ENCODE results near the gene CREB3. TPM values are rescaled to one million over a fixed set of nuclear protein-coding genes. Genes with fewer than 3 reads are reported as not detected.

CREB3 gene
- total and polyA plus RNA-seq, 2 of the 4 experiments (the other 2 are of a cell fraction), result 60.7 to 106 TPM

- peak overlapping the region; percentile 65 for H4K5ac ChIP-seq (ENCODE audit: low read depth, low read length)
- H2AFZ ChIP-seq (replicated peaks; ENCODE audit: low read length, poor library complexity), result peak overlapping the region; percentile 99
- H3K9me1 ChIP-seq (ENCODE audit: insufficient read depth, low read length), result peaks cover 21% of the 10 kb centered on the region
- ChIA-PET POLR2A (ENCODE audit: unreplicated experiment) (no interaction called here), CTCF (interaction anchor here (0.6 to 2.7 kb wide), 2 partner anchors 14 to 114 kb away, joined by 3 to 7 read pairs; no protein-coding TSS in a partner anchor)
- ATAC-seq (ENCODE audit: low read depth) (peak; percentile 18), DNase-seq (no peak)
- peak overlapping the region; percentile 27 for H2AK5ac ChIP-seq (ENCODE audit: low read depth, low read length)
- peak overlapping the region; percentile 95 for H4K91ac ChIP-seq (ENCODE audit: insufficient read depth, low read depth, low read length)
- BruUV-seq (replicated peaks), result no TSS peak
- H3K18ac ChIP-seq (ENCODE audit: low read depth, low read length), result no peak overlapping the region; the same call in 1 of the 2 replicates
- no CpG with 5 or more reads among the region's 19 CpGs for WGBS, 2 experiments (ENCODE audit: extremely low coverage in 2 of 2, insufficient read length in 1 of 2)
- H3K36me3 ChIP-seq (ENCODE audit: control insufficient read depth, insufficient read depth, low read length), result peaks cover 37% of the 10 kb centered on the region
- H3K79me1 ChIP-seq (ENCODE audit: low read depth in 1 of 2, low read length in 2 of 2), result peaks cover 43 to 56% of the 10 kb centered on the region in 2 experiments
- no peaks in the 10 kb centered on the region for H3K27me3 ChIP-seq (ENCODE audit: control insufficient read depth, insufficient read depth, low read length)
- H3K56ac ChIP-seq (ENCODE audit: extremely low read depth, insufficient read depth, low read length), result peak overlapping the region; percentile 47; the same call in 1 of the 2 replicates
- H3K9me3 ChIP-seq (ENCODE audit: control insufficient read depth, insufficient read depth, low read length), result no peaks in the 10 kb centered on the region
- H3K23ac ChIP-seq (ENCODE audit: low read depth, low read length), result peak overlapping the region; percentile 73
- peak overlapping the region; percentile 98 for H3K4me2 ChIP-seq (ENCODE audit: low read depth, low read length)
- no peak overlapping the region for H2BK20ac ChIP-seq (ENCODE audit: low read depth, low read length)
- H3K27ac ChIP-seq (ENCODE audit: insufficient read depth, low read length), result peak overlapping the region; percentile 94
- in situ Hi-C loops (cut with MboI; ENCODE audit: low sequenced_read_pairs), result no loop called here
- dilution Hi-C loops (cut with HindIII; ENCODE audit: low sequenced_read_pairs, unreplicated experiment), result no loop called here
- H3K9ac ChIP-seq (ENCODE audit: low read depth, low read length), result peak overlapping the region; percentile 99
- H2BK5ac ChIP-seq (ENCODE audit: low read depth, low read length, poor library complexity, severe bottlenecking), result peak overlapping the region; percentile 73
- peak overlapping the region; percentile 99 for H3K14ac ChIP-seq (replicated peaks; ENCODE audit: low read depth, low read length)
- peaks cover 31% of the 10 kb centered on the region for H4K20me1 ChIP-seq (ENCODE audit: insufficient read depth, low read length)
- peak overlapping the region; percentile 62; the same call in 1 of the 2 replicates for H2BK120ac ChIP-seq (ENCODE audit: low read depth, low read length)
- H3K4ac ChIP-seq (ENCODE audit: low read depth, low read length), result peak overlapping the region; percentile 97
- H3K4me3 ChIP-seq (ENCODE audit: insufficient read depth, low read depth, low read length), result peak overlapping the region; percentile 98
- peak overlapping the region; percentile 97 to 100 for H4K8ac ChIP-seq (ENCODE audit: low read depth in 2 of 2, low read length in 2 of 2)
- H2BK15ac ChIP-seq (ENCODE audit: low read depth, low read length), result 0 out of 3 replicates have a peak overlapping the region, but pooled peaks have one; percentile 28
- H3K4me1 ChIP-seq (ENCODE audit: control insufficient read depth, insufficient read depth, low read length), result peaks cover 14% of the 10 kb centered on the region
- H2AK9ac ChIP-seq (replicated peaks; ENCODE audit: low read depth, low read length, poor library complexity), result peak overlapping the region; percentile 65
- intact Hi-C loops (cut with micrococcal nuclease), result no loop called here
- TF ChIP-seq RAD21 (IDR thresholded peaks at IDR 0.05; ENCODE audit: low read length), result no peak
- no peak for TF ChIP-seq USF2 (IDR thresholded peaks at IDR 0.05; ENCODE audit: low read depth, low read length)
- TF ChIP-seq MAZ (IDR thresholded peaks at IDR 0.05; ENCODE audit: borderline replicate concordance, low read depth, low read length), result no peak
- no peak for TF ChIP-seq FOS (IDR thresholded peaks at IDR 0.05; ENCODE audit: low read depth, low read length)
- TF ChIP-seq RFX5 (IDR thresholded peaks at IDR 0.05; ENCODE audit: low read depth, low read length), result no peak
- TF ChIP-seq BHLHE40 (IDR thresholded peaks at IDR 0.05; ENCODE audit: low read depth, low read length), result no peak
- no peak for TF ChIP-seq POLR2A (IDR thresholded peaks at IDR 0.05; ENCODE audit: low read depth, low read length)
- TF ChIP-seq SMC3 (IDR thresholded peaks at IDR 0.05; ENCODE audit: low read depth, low read length), result no peak
- no peak for TF ChIP-seq CEBPB (IDR thresholded peaks at IDR 0.05; ENCODE audit: low read depth, low read length)
- TF ChIP-seq MXI1 (IDR thresholded peaks at IDR 0.05; ENCODE audit: borderline replicate concordance, low read depth, low read length), result no peak
- TF ChIP-seq MAFK (IDR thresholded peaks at IDR 0.05; ENCODE audit: low read depth, low read length), result no peak
- TF ChIP-seq CTCF (conservative IDR thresholded peaks at IDR 0.05; ENCODE audit: low read depth, low read length), result no peak
- no peak for TF ChIP-seq ELK1 (IDR thresholded peaks at IDR 0.05; ENCODE audit: borderline replicate concordance, low read depth, low read length)
- TF ChIP-seq CHD1 (IDR thresholded peaks at IDR 0.05; ENCODE audit: low read depth, low read length), result no peak
- TF ChIP-seq NFE2L2 (IDR thresholded peaks at IDR 0.05; ENCODE audit: low read depth, low read length), result no peak
Observed at GRCh38 chr9:35749515-35750255, 17.2 kb downstream of the CREB3 start.

All from IMR-90 (cell line).